IMR-90 (cell line): Measurements from ENCODE around the gene KCNQ1. TPM values are rescaled to one million over a fixed set of nuclear protein-coding genes. Genes with fewer than 3 reads are reported as not detected.

Experiments
- ATAC-seq: fragments of 200-7000 bp; cut with Tn5 transposase; 2 replicates; pipeline ENCODE4 v1.9.1; 2020; ENCODE audit warnings: low read depth, mild to moderate bottlenecking, moderate library complexity
- BruUV-seq: library from RNA; stranded (reverse); fragments of 400-500 nt; replicated peaks from 2 replicates; lab custom pipeline; 2021; lab: Mats Ljungman, UMichigan
- CTCF ChIA-PET: fragments of 300-600 bp; formaldehyde crosslinking; extraction: SDS; loops from one replicate; lab custom pipeline; 2021; ENCODE audit warnings: antibody characterized with exemption; lab: Yijun Ruan, JAX
- POLR2A ChIA-PET: fragments of 300-600 bp; sonication (Branson Sonifier 250); formaldehyde crosslinking; loops from one replicate; lab custom pipeline; 2022; ENCODE audit warnings: antibody characterized with exemption; ENCODE audit not compliant: unreplicated experiment; lab: Charles Lee
- DNase-seq: peaks from one replicate; pipeline ENCODE4 v3.0.0; 2013
- H2AFZ ChIP-seq: replicated peaks from 2 replicates; pipeline ENCODE3; 2013; ENCODE audit warnings: low read length, mild to moderate bottlenecking; ENCODE audit not compliant: poor library complexity
- H2AK5ac ChIP-seq: 2 replicates; pipeline ENCODE4 v1.6.1; 2013; ENCODE audit warnings: low read depth, low read length, inconsistent platforms
- H2AK9ac ChIP-seq: replicated peaks from 2 replicates; pipeline ENCODE3; 2013; ENCODE audit warnings: mild to moderate bottlenecking, low read depth, low read length, moderate library complexity; ENCODE audit not compliant: poor library complexity
- H2BK120ac ChIP-seq: 2 replicates; pipeline ENCODE4 v1.6.1; 2013; ENCODE audit warnings: low read depth, low read length, inconsistent platforms
- H2BK15ac ChIP-seq: 3 replicates; pipeline ENCODE4 v1.6.1; 2013; ENCODE audit warnings: low read depth, low read length, inconsistent platforms
- H2BK20ac ChIP-seq: 2 replicates; pipeline ENCODE4 v1.6.1; 2013; ENCODE audit warnings: low read depth, mild to moderate bottlenecking, inconsistent platforms, low read length, moderate library complexity
- H2BK5ac ChIP-seq: 2 replicates; pipeline ENCODE4 v1.6.1; 2013; ENCODE audit warnings: mild to moderate bottlenecking, low read depth, low read length, inconsistent platforms; ENCODE audit not compliant: poor library complexity, severe bottlenecking
- H3K14ac ChIP-seq: replicated peaks from 2 replicates; pipeline ENCODE4 v1.6.1; 2013; ENCODE audit warnings: low read depth, low read length, inconsistent platforms
- H3K18ac ChIP-seq: 2 replicates; pipeline ENCODE4 v1.6.1; 2013; ENCODE audit warnings: low read depth, low read length, control low read depth
- H3K23ac ChIP-seq: 2 replicates; pipeline ENCODE4 v1.6.1; 2013; ENCODE audit warnings: low read depth, low read length, inconsistent platforms
- H3K27ac ChIP-seq: 2 replicates; pipeline ENCODE4 v1.5.1; 2013; ENCODE audit warnings: mild to moderate bottlenecking, control low read depth, low read length; ENCODE audit not compliant: insufficient read depth
- H3K27me3 ChIP-seq: 2 replicates; pipeline ENCODE4 v1.6.1; 2013; ENCODE audit warnings: low read length; ENCODE audit not compliant: control insufficient read depth, insufficient read depth
- H3K36me3 ChIP-seq: 2 replicates; pipeline ENCODE4 v1.6.1; 2013; ENCODE audit warnings: low read length, mixed read lengths; ENCODE audit not compliant: control insufficient read depth, insufficient read depth
- H3K4ac ChIP-seq: 2 replicates; pipeline ENCODE4 v1.6.1; 2013; ENCODE audit warnings: low read depth, low read length, inconsistent platforms
- H3K4me1 ChIP-seq: 2 replicates; pipeline ENCODE4 v1.6.1; 2013; ENCODE audit warnings: low read length, mixed read lengths; ENCODE audit not compliant: control insufficient read depth, insufficient read depth
- H3K4me2 ChIP-seq: 2 replicates; pipeline ENCODE4 v1.6.1; 2013; ENCODE audit warnings: low read depth, mild to moderate bottlenecking, control low read depth, low read length, moderate library complexity
- H3K4me3 ChIP-seq: 2 replicates; pipeline ENCODE4 v1.5.1; 2013; ENCODE audit warnings: low read depth, mild to moderate bottlenecking, control low read depth, low read length, moderate library complexity; ENCODE audit not compliant: insufficient read depth
- H3K56ac ChIP-seq: 2 replicates; pipeline ENCODE4 v1.6.1; 2013; ENCODE audit warnings: low read length, inconsistent platforms; ENCODE audit not compliant: insufficient read depth; ENCODE audit errors: extremely low read depth
- H3K79me1 ChIP-seq, 2 experiments: 2 replicates each; pipeline ENCODE4 v1.6.1; 2013; ENCODE audit warnings: low read length in 2 of 2, inconsistent platforms in 1 of 2, low read depth in 1 of 2
- H3K9ac ChIP-seq: 2 replicates; pipeline ENCODE4 v1.6.1; 2013; ENCODE audit warnings: low read depth, low read length, control low read depth
- H3K9me1 ChIP-seq: 2 replicates; pipeline ENCODE4 v1.6.1; 2013; ENCODE audit warnings: low read length, inconsistent platforms; ENCODE audit not compliant: insufficient read depth
- H3K9me3 ChIP-seq: 2 replicates; pipeline ENCODE4 v1.6.1; 2013; ENCODE audit warnings: low read length; ENCODE audit not compliant: control insufficient read depth, insufficient read depth
- H4K20me1 ChIP-seq: 2 replicates; pipeline ENCODE4 v1.6.1; 2013; ENCODE audit warnings: low read length, inconsistent platforms; ENCODE audit not compliant: insufficient read depth
- H4K5ac ChIP-seq: 2 replicates; pipeline ENCODE4 v1.6.1; 2013; ENCODE audit warnings: mild to moderate bottlenecking, low read depth, low read length, control low read depth
- H4K8ac ChIP-seq, 2 experiments: 2 replicates each; pipeline ENCODE4 v1.6.1; 2013; ENCODE audit warnings: low read depth in 2 of 2, low read length in 2 of 2, control low read depth in 1 of 2, inconsistent platforms in 1 of 2
- H4K91ac ChIP-seq: 2 replicates; pipeline ENCODE4 v1.6.1; 2013; ENCODE audit warnings: low read depth, low read length, inconsistent platforms; ENCODE audit not compliant: insufficient read depth
- CEBPB ChIP-seq: IDR thresholded peaks from 2 replicates; pipeline ENCODE4 v1.6.1; 2012; ENCODE audit warnings: low read depth, low read length, improper control_type of control experiment
- MAFK ChIP-seq: IDR thresholded peaks from 2 replicates; pipeline ENCODE4 v1.6.1; 2012; ENCODE audit warnings: low read depth, low read length, improper control_type of control experiment
- MAZ ChIP-seq: IDR thresholded peaks from 2 replicates; pipeline ENCODE4 v1.6.1; 2012; ENCODE audit warnings: low read depth, mild to moderate bottlenecking, low read length, improper control_type of control experiment, moderate library complexity, borderline replicate concordance
- POLR2A ChIP-seq: IDR thresholded peaks from 2 replicates; pipeline ENCODE4 v1.6.1; 2012; ENCODE audit warnings: mild to moderate bottlenecking, low read depth, low read length
- RAD21 ChIP-seq: IDR thresholded peaks from 2 replicates; pipeline ENCODE4 v1.6.1; 2012; ENCODE audit warnings: low read length, improper control_type of control experiment
- SMC3 ChIP-seq: fragments of 150-350 bp; IDR thresholded peaks from 2 replicates; pipeline ENCODE4 v1.6.1; 2016; ENCODE audit warnings: low read depth, mild to moderate bottlenecking, antibody characterized with exemption, low read length, moderate library complexity
- WGBS, 2 experiments: methylation state at CpG; one replicate each; pipeline versions ENCODE4 v1.1.5 to v1.1.7; 2013; ENCODE audit warnings: missing lambda C conversion rate in 2 of 2; ENCODE audit not compliant: insufficient read length in 1 of 2; ENCODE audit errors: extremely low coverage in 2 of 2; 5-methylcytosine and 5-hydroxymethylcytosine counted together
- dilution Hi-C: fragments of 300-500 bp; cut with HindIII; formaldehyde crosslinking; loops from one replicate; pipeline ENCODE4 v1.14.3; 2018; ENCODE audit warnings: low sequenced_read_pairs; ENCODE audit not compliant: unreplicated experiment
- in situ Hi-C: fragments of 300-500 bp; cut with MboI; formaldehyde crosslinking; loops from 3 replicates; pipeline ENCODE4 v1.14.3; 2019; ENCODE audit warnings: low sequenced_read_pairs, inconsistent platforms, mixed read lengths
- intact Hi-C: fragments of 100-400 bp; cut with micrococcal nuclease; formaldehyde crosslinking; loops from 2 replicates; pipeline ENCODE4 v1.10.0; 2022
- polyA plus RNA-seq, 3 experiments: library from polyadenylated mRNA; depleted of rRNA; stranded (reverse); fragments of >200 nt; gene quantifications; 2 replicates each; pipeline ENCODE4 v1.2.3, GENCODE V29; 2012; ENCODE audit warnings: low replicate concordance in 1 of 3
- total RNA-seq: library from RNA; depleted of rRNA; stranded (reverse); fragments of >200 nt; gene quantifications from 2 replicates; pipeline ENCODE4 v1.2.3, GENCODE V29; 2012

The KCNQ1 gene
- total and polyA plus RNA-seq, 2 of the 4 experiments (the other 2 are of a cell fraction): 0.07 TPM; not detected in 1

DNA sequence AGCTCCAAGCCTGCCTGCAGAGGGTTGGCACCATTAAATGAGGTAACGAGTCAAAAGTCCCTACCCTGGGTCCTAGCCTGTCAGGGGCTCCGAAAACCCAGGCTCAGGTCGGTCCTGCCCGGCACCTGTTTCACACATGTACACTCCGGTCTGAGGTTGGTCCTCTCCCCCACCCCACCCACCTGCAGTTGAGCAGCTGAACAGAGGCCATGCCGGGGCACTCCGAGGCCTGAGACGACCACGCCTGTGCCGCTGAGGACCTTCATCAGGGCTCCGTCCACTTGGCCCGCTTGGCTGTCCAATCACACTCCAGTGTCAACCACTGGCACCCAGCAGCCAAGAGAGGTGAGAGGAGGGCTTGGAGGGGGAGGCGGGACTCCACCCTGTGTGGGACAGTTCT lies 42.7 kb upstream of the KCNQ1 start:
- no peak overlapping the region for H3K9ac ChIP-seq

More for the DNA sequence above, 42.7 kb upstream of the KCNQ1 start:
- Histone ChIP-seq H3K56ac (no peak overlapping the region), H3K4me3 (peak overlapping the region; percentile 90; the same call in 1 of the 2 replicates), H4K5ac (no peak overlapping the region), H3K4ac (no peak overlapping the region), H2BK5ac (no peak overlapping the region), H3K9me1 (no peaks in the 10 kb centered on the region), H2AFZ (no peak overlapping the region), H3K36me3 (peaks cover 20% of the 10 kb centered on the region), H3K14ac (no peak overlapping the region), H4K8ac (no peak overlapping the region), H2BK120ac (no peak overlapping the region), H3K79me1 (peaks cover 3 to 36% of the 10 kb centered on the region in 2 experiments; a peak in 3 of 4 replicates), H4K91ac (no peak overlapping the region), H3K23ac (no peak overlapping the region), H3K4me1 (peaks cover 9% of the 10 kb centered on the region), H3K18ac (no peak overlapping the region), H2AK9ac (peak overlapping the region; percentile 81), H2BK20ac (no peak overlapping the region), H3K9me3 (no peaks in the 10 kb centered on the region), H4K20me1 (no peaks in the 10 kb centered on the region), H3K27me3 (no peaks in the 10 kb centered on the region; the same call in 1 of the 2 replicates), H3K4me2 (peak overlapping the region; percentile 85; the same call in 1 of the 2 replicates), H2BK15ac (no peak overlapping the region), H2AK5ac (no peak overlapping the region), H3K27ac (no peak overlapping the region)
- intact Hi-C loops: no loop called here
- no TSS peak for BruUV-seq
- dilution Hi-C loops: no loop called here
- ATAC-seq (no peak), DNase-seq (no peak)
- TF ChIP-seq CEBPB (no peak), SMC3 (no peak), POLR2A (no peak), MAFK (no peak), RAD21 (no peak), MAZ (no peak)
- WGBS, 2 experiments: 100% methylated on average over 1 of the region's 13 CpGs; no CpG with 5 or more reads in 1 of the 2 experiments
- POLR2A ChIA-PET: no interaction called here
- in situ Hi-C loops: no loop called here
- CTCF ChIA-PET: no interaction called here
